WTC11 (cell line): ENCODE measurements around the gene RGS14. TPM values are rescaled to one million over a fixed set of nuclear protein-coding genes. Genes with fewer than 3 reads are reported as not detected.

Experiments used
- ATAC-seq: fragments of 200-7000 bp; cut with Tn5 transposase; 2 replicates; pipeline ENCODE4 v1.10.0; 2021; ENCODE audit warnings: mild to moderate bottlenecking, moderate library complexity
- CTCF ChIA-PET: fragments of 300-600 bp; sonication (Branson Sonifier 250); formaldehyde crosslinking; loops from one replicate; lab custom pipeline; 2021; ENCODE audit warnings: antibody characterized with exemption; lab: Charles Lee
- POLR2A ChIA-PET: fragments of 350-600 bp; sonication (Branson Sonifier 250); formaldehyde crosslinking; loops from one replicate; lab custom pipeline; 2021; ENCODE audit warnings: antibody characterized with exemption; lab: Charles Lee
- DNase-seq: peaks from one replicate; pipeline ENCODE4 v3.0.0; 2021; ENCODE audit warnings: low spot score
- H3K27ac Mint-ChIP-seq: 2 replicates; pipeline ENCODE4 v1.8.0; 2021; ENCODE audit warnings: mixed read lengths
- H3K27me3 Mint-ChIP-seq: 2 replicates; pipeline ENCODE4 v1.8.0; 2021; ENCODE audit warnings: low read depth, mild to moderate bottlenecking, moderate library complexity, mixed read lengths
- H3K36me3 Mint-ChIP-seq: 2 replicates; pipeline ENCODE4 v1.8.0; 2021; ENCODE audit warnings: mixed read lengths
- H3K4me1 Mint-ChIP-seq: 2 replicates; pipeline ENCODE4 v1.8.0; 2022; ENCODE audit warnings: mixed read lengths
- H3K4me3 Mint-ChIP-seq: 2 replicates; pipeline ENCODE4 v1.8.0; 2021; ENCODE audit warnings: mild to moderate bottlenecking, moderate library complexity, mixed read lengths
- H3K9me3 Mint-ChIP-seq: 2 replicates; pipeline ENCODE4 v1.8.0; 2021; ENCODE audit warnings: mixed read lengths
- CREB1 ChIP-seq: sonication (generic); formaldehyde crosslinking; IDR thresholded peaks from 2 replicates; pipeline ENCODE4 v1.8.0; 2023; ENCODE audit warnings: mild to moderate bottlenecking, missing genetic modification reagents
- GABPB1 ChIP-seq: sonication (generic); formaldehyde crosslinking; IDR thresholded peaks from 2 replicates; pipeline ENCODE4 v1.8.1; 2023; ENCODE audit warnings: mild to moderate bottlenecking, missing genetic modification reagents
- IRF2 ChIP-seq: sonication (generic); formaldehyde crosslinking; IDR thresholded peaks from 2 replicates; pipeline ENCODE4 v1.8.0; 2022; ENCODE audit warnings: low read depth, missing genetic modification reagents, borderline replicate concordance
- KAT7 ChIP-seq: sonication (generic); formaldehyde crosslinking; IDR thresholded peaks from 2 replicates; pipeline ENCODE4 v1.8.1; 2023; ENCODE audit warnings: missing genetic modification reagents, mild to moderate bottlenecking, borderline replicate concordance
- MXD4 ChIP-seq: fragments of 250-450 bp; sonication (Bioruptor Pico); IDR thresholded peaks from 2 replicates; pipeline ENCODE4 v1.8.0; 2021; ENCODE audit warnings: mild to moderate bottlenecking, moderate library complexity, borderline replicate concordance
- NFYB ChIP-seq: sonication (generic); formaldehyde crosslinking; conservative IDR thresholded peaks from 2 replicates; pipeline ENCODE4 v1.8.0; 2022; ENCODE audit warnings: low read depth, missing genetic modification reagents
- ZBTB43 ChIP-seq: sonication (generic); formaldehyde crosslinking; IDR thresholded peaks from 2 replicates; pipeline ENCODE4 v1.8.1; 2023; ENCODE audit warnings: mild to moderate bottlenecking, missing genetic modification reagents
- ZNF232 ChIP-seq: sonication (generic); formaldehyde crosslinking; IDR thresholded peaks from 2 replicates; pipeline ENCODE4 v1.8.0; 2022; ENCODE audit warnings: mild to moderate bottlenecking, missing genetic modification reagents
- ZNF416 ChIP-seq: fragments of 250-450 bp; sonication (Bioruptor Pico); IDR thresholded peaks from 2 replicates; pipeline ENCODE4 v1.9.0; 2021; ENCODE audit warnings: mild to moderate bottlenecking, inconsistent platforms
- ZNF425 ChIP-seq: fragments of 250-450 bp; sonication (Bioruptor Pico); conservative IDR thresholded peaks from 2 replicates; pipeline ENCODE4 v1.9.0; 2021; ENCODE audit warnings: mild to moderate bottlenecking
- total RNA-seq: library from RNA; stranded (reverse); gene quantifications from 3 replicates; pipeline ENCODE4 v1.2.3, GENCODE V29; 2021
- TF ChIP-seq, protein P1 (sequence below): fragments of 200-600 bp; IDR thresholded peaks from 2 replicates; pipeline ENCODE4 v1.8.0; 2022; ENCODE audit warnings: antibody characterized with exemption
- TF ChIP-seq, protein P2 (sequence below): sonication (generic); formaldehyde crosslinking; IDR thresholded peaks from 2 replicates; pipeline ENCODE4 v1.8.0; 2022; ENCODE audit warnings: mild to moderate bottlenecking, missing genetic modification reagents
- TF ChIP-seq, protein P3 (sequence below): fragments of 250-450 bp; sonication (Bioruptor Pico); IDR thresholded peaks from 2 replicates; pipeline ENCODE4 v1.9.0; 2021; ENCODE audit warnings: moderate library complexity, mild to moderate bottlenecking, inconsistent platforms, borderline replicate concordance
- TF ChIP-seq, protein P4 (sequence below): sonication (generic); formaldehyde crosslinking; IDR thresholded peaks from 2 replicates; pipeline ENCODE4 v1.8.1; 2022; ENCODE audit warnings: low read depth, mild to moderate bottlenecking, moderate library complexity, missing genetic modification reagents, borderline replicate concordance
- TF ChIP-seq, protein P5 (sequence below): sonication (generic); formaldehyde crosslinking; IDR thresholded peaks from 2 replicates; pipeline ENCODE4 v1.8.1; 2023; ENCODE audit warnings: mild to moderate bottlenecking, moderate library complexity, missing genetic modification reagents

RGS14 gene
- total RNA-seq, 1 experiment from 2014 or later, result 74.6 TPM

DNA sequence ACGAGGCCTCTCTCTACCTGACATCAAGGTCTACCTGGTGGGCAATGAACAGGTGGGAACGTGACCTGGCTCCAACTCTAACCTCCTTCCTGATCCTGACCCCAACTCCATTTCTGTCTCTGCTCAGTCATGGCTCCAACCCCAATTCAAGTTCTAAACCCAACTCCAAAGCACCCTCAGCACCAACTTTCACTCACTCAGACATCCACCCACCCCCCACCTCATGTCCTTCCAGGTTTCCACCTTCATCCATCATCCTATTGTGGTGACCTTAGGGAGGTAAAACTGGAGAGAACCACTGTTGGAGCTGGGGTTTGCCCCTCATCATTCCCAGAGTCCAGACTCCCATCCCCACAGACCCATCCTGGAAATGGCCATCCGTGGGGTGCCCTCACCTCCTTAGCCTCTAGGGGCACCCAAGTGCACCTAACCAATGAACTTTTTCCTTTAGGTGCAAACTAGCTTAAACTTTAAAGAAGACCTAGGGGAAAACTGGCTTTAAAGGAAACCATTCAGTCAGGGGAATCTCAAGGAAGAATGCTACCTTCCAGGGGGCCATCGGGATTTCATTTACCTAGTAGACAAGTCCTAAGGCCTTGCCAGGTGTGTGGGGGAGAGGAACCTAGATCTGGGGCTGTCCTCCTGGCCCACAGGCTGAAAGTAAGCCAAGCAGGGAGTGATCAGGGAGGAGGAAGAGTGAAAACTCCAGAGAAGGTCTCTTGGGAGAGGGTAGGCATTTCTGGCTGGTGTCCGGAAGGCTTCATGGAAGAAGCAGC, 11.3 kb downstream of the RGS14 start:
- DNase-seq (peak; percentile 58), ATAC-seq (no peak)
- Mint-ChIP-seq H3K4me1 (peaks cover 61% of the 10 kb centered on the region), H3K36me3 (peaks cover 13% of the 10 kb centered on the region), H3K27me3 (peaks cover 8% of the 10 kb centered on the region), H3K27ac (peak overlapping the region; percentile 86), H3K9me3 (no peaks in the 10 kb centered on the region), H3K4me3 (peak overlapping the region; percentile 88)
- ChIA-PET CTCF (interaction anchor here (0.6 to 13.2 kb wide), 22 partner anchors 9 to 128 kb away, joined by 3 to 216 read pairs (median 10); partner anchors contain the start of genes LMAN2, MXD3, PDLIM7 and PFN3), POLR2A (interaction anchor here (1.4 to 1.8 kb wide), 3 partner anchors 57 to 128 kb away, joined by 4 to 9 read pairs (median 8); partner anchors contain the start of genes GRK6, MXD3 and PDLIM7)
- TF ChIP-seq, protein P1, sequence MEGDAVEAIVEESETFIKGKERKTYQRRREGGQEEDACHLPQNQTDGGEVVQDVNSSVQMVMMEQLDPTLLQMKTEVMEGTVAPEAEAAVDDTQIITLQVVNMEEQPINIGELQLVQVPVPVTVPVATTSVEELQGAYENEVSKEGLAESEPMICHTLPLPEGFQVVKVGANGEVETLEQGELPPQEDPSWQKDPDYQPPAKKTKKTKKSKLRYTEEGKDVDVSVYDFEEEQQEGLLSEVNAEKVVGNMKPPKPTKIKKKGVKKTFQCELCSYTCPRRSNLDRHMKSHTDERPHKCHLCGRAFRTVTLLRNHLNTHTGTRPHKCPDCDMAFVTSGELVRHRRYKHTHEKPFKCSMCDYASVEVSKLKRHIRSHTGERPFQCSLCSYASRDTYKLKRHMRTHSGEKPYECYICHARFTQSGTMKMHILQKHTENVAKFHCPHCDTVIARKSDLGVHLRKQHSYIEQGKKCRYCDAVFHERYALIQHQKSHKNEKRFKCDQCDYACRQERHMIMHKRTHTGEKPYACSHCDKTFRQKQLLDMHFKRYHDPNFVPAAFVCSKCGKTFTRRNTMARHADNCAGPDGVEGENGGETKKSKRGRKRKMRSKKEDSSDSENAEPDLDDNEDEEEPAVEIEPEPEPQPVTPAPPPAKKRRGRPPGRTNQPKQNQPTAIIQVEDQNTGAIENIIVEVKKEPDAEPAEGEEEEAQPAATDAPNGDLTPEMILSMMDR, result peak; percentile 35; the same call in 1 of the 2 replicates
- TF ChIP-seq, protein P2, sequence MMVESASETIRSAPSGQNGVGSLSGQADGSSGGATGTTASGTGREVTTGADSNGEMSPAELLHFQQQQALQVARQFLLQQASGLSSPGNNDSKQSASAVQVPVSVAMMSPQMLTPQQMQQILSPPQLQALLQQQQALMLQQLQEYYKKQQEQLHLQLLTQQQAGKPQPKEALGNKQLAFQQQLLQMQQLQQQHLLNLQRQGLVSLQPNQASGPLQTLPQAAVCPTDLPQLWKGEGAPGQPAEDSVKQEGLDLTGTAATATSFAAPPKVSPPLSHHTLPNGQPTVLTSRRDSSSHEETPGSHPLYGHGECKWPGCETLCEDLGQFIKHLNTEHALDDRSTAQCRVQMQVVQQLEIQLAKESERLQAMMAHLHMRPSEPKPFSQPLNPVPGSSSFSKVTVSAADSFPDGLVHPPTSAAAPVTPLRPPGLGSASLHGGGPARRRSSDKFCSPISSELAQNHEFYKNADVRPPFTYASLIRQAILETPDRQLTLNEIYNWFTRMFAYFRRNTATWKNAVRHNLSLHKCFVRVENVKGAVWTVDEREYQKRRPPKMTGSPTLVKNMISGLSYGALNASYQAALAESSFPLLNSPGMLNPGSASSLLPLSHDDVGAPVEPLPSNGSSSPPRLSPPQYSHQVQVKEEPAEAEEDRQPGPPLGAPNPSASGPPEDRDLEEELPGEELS, result no peak
- no peak for TF ChIP-seq ZBTB43 (CRISPR knock-in tag)

DNA sequence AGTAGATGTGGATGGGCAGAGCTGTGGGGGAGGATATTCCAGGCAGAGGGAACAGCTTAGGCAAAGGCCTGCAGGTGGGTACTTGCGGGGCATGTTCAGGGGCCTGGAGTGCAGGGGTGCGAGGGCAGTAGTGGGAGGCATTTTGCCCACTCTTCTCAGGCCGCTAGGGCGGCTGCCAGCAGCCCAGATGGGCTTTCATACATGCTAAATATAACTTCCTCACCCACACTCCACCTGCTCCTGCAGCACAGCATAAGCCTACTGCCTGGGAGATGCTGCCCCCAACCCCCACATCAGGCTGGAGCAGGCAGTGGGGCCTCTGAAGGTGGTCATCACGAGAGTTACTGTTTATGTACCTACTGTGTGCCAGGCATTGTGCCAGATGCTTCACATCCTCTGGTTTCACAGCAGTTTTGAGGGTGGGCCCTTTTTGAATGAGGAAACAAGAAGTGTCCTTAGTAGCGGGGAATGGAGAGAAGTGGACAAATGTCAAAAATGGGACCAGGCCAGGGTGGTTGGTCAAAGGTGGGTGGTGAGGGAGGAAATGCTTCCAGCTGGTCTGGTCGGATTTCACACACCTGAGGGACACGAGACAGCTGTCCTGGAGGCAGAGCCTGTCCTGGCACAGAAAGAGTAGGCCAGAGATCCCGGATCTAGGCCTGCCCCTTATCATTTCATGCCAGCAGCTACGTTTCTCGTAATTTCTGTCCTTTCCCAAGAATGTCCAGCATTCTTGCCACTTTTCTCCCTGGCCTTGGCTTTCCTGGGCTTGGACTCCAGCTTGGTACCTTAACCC, 12.1 kb downstream of the RGS14 start:
- H3K4me3 Mint-ChIP-seq, result peak overlapping the region; percentile 88
- peaks cover 13% of the 10 kb centered on the region for H3K36me3 Mint-ChIP-seq
- CTCF ChIA-PET, result interaction anchor here (0.6 to 13.2 kb wide), 50 partner anchors 7 to 348 kb away, joined by 3 to 216 read pairs (median 6); partner anchors contain the start of genes F12, FGFR4, GRK6 and LMAN2
- peak overlapping the region; percentile 86 for H3K27ac Mint-ChIP-seq
- TF ChIP-seq, protein P3, sequence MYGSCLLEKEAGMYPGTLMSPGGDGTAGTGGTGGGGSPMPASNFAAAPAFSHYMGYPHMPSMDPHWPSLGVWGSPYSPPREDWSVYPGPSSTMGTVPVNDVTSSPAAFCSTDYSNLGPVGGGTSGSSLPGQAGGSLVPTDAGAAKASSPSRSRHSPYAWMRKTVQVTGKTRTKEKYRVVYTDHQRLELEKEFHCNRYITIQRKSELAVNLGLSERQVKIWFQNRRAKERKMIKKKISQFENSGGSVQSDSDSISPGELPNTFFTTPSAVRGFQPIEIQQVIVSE (CRISPR knock-in tag), result no peak
- no peak for TF ChIP-seq GABPB1 (CRISPR knock-in tag)
- TF ChIP-seq MXD4 (CRISPR knock-in tag), result no peak
- TF ChIP-seq, protein P4, sequence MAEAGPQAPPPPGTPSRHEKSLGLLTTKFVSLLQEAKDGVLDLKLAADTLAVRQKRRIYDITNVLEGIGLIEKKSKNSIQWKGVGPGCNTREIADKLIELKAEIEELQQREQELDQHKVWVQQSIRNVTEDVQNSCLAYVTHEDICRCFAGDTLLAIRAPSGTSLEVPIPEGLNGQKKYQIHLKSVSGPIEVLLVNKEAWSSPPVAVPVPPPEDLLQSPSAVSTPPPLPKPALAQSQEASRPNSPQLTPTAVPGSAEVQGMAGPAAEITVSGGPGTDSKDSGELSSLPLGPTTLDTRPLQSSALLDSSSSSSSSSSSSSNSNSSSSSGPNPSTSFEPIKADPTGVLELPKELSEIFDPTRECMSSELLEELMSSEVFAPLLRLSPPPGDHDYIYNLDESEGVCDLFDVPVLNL, result no peak
- no peak for TF ChIP-seq IRF2 (CRISPR knock-in tag)
- no peak for TF ChIP-seq ZNF425 (CRISPR knock-in tag)
- TF ChIP-seq KAT7 (CRISPR knock-in tag), result no peak
- no peak for TF ChIP-seq NFYB (CRISPR knock-in tag)
- TF ChIP-seq ZNF416 (CRISPR knock-in tag), result no peak
- TF ChIP-seq, protein P5, sequence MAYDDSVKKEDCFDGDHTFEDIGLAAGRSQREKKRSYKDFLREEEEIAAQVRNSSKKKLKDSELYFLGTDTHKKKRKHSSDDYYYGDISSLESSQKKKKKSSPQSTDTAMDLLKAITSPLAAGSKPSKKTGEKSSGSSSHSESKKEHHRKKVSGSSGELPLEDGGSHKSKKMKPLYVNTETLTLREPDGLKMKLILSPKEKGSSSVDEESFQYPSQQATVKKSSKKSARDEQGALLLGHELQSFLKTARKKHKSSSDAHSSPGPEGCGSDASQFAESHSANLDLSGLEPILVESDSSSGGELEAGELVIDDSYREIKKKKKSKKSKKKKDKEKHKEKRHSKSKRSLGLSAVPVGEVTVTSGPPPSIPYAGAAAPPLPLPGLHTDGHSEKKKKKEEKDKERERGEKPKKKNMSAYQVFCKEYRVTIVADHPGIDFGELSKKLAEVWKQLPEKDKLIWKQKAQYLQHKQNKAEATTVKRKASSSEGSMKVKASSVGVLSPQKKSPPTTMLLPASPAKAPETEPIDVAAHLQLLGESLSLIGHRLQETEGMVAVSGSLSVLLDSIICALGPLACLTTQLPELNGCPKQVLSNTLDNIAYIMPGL (CRISPR knock-in tag), result no peak
- TF ChIP-seq CREB1 (CRISPR knock-in tag), result no peak
- TF ChIP-seq ZNF232 (CRISPR knock-in tag), result no peak
- peaks cover 60% of the 10 kb centered on the region for H3K4me1 Mint-ChIP-seq
- POLR2A ChIA-PET, result interaction anchor here (0.5 to 1.8 kb wide), 10 partner anchors 18 to 168 kb away, joined by 3 to 9 read pairs (median 4); partner anchors contain the start of genes GRK6, LMAN2, MXD3 and PDLIM7
- ATAC-seq (no peak), DNase-seq (no peak)
- no peaks in the 10 kb centered on the region for H3K9me3 Mint-ChIP-seq
- H3K27me3 Mint-ChIP-seq, result peaks cover 5% of the 10 kb centered on the region
